ENCODE measurements around the gene XNDC1N. TPM values are rescaled to one million over a fixed set of nuclear protein-coding genes. Genes with fewer than 3 reads are reported as not detected.
A peak's percentile ranks its signal among the peaks of the same experiment; 100 is the strongest.

XNDC1N gene
- total and polyA plus RNA-seq, 8 donors: 2.1 to 6.4 (median 4.2) TPM

GRCh38 chr11:71971680-71972079, 43.3 kb upstream of the XNDC1N start:
- no peak for DNase-seq
- Histone ChIP-seq H3K27me3 (no peaks in the 10 kb centered on the region), H3K4me3 (no peak overlapping the region), H3K9me3 (no peaks in the 10 kb centered on the region), H3K27ac (no peak overlapping the region), H3K36me3 (peaks cover 0 to 8% (median 0%) of the 10 kb centered on the region in 3 donors), H3K4me1 (no peaks in the 10 kb centered on the region)
- FAIRE-seq: no peak
- 94 to 97% methylated on average over 2 of the region's 2 CpGs for WGBS, 2 donors
- TF ChIP-seq, protein P1, sequence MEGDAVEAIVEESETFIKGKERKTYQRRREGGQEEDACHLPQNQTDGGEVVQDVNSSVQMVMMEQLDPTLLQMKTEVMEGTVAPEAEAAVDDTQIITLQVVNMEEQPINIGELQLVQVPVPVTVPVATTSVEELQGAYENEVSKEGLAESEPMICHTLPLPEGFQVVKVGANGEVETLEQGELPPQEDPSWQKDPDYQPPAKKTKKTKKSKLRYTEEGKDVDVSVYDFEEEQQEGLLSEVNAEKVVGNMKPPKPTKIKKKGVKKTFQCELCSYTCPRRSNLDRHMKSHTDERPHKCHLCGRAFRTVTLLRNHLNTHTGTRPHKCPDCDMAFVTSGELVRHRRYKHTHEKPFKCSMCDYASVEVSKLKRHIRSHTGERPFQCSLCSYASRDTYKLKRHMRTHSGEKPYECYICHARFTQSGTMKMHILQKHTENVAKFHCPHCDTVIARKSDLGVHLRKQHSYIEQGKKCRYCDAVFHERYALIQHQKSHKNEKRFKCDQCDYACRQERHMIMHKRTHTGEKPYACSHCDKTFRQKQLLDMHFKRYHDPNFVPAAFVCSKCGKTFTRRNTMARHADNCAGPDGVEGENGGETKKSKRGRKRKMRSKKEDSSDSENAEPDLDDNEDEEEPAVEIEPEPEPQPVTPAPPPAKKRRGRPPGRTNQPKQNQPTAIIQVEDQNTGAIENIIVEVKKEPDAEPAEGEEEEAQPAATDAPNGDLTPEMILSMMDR (IDR thresholded peaks at IDR 0.05): no peak
- ATAC-seq: no peak
- intact Hi-C loops (cut with DNase I): no loop called here

DNA sequence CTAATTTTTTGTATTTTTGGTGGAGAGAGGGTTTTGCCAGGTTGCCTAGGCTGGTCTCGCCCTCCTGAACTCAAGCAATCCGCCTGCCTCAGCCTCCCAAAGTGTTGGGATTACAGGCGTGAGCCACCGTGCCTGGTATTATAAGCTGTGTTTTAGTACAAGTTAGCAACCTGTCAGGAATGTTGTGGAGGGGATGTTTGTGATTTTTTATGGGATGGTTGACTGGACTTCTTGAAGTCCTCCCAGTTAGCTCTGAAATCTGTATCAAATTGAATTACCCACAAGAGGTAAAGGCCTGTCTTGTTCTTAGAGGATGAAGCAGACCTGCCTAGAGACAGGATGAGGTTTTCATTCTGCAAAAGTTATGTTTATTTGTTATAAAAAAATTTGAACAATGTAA, 36.2 kb upstream of the XNDC1N start:
- ATAC-seq (no peak), DNase-seq (no peak), FAIRE-seq (no peak)
- no peak overlapping the region for H3K4me3 ChIP-seq
- TF ChIP-seq, protein P1 (IDR thresholded peaks at IDR 0.05): no peak
- WGBS, 2 donors: 93 to 97% methylated on average over 4 of the region's 4 CpGs
- no peaks in the 10 kb centered on the region for H3K4me1 ChIP-seq
- H3K27ac ChIP-seq: no peak overlapping the region
- no peaks in the 10 kb centered on the region for H3K27me3 ChIP-seq
- H3K9me3 ChIP-seq: no peaks in the 10 kb centered on the region
- intact Hi-C loops (cut with DNase I): no loop called here
- H3K36me3 ChIP-seq: peaks cover 0 to 2% (median 0%) of the 10 kb centered on the region in 3 donors

- H3K36me3 ChIP-seq: no peaks in the 10 kb centered on the region
- TF ChIP-seq, protein P1 (IDR thresholded peaks at IDR 0.05): no peak
- no peak overlapping the region for H3K27ac ChIP-seq
- no peaks in the 10 kb centered on the region for H3K27me3 ChIP-seq
- WGBS, 2 donors: 88 to 93% methylated on average over 8 of the region's 8 CpGs
- FAIRE-seq (no peak), DNase-seq (no peak), ATAC-seq (no peak)
- intact Hi-C loops (cut with DNase I): no loop called here
- no peak overlapping the region for H3K4me3 ChIP-seq
- H3K9me3 ChIP-seq: no peaks in the 10 kb centered on the region
- H3K4me1 ChIP-seq: no peaks in the 10 kb centered on the region
Measured at GRCh38 chr11:71963468-71963867, 35.1 kb upstream of the XNDC1N start.

- TF ChIP-seq, protein P1 (IDR thresholded peaks at IDR 0.05): no peak
- WGBS, 2 donors: 72 to 78% methylated on average over 2 of the region's 2 CpGs
Measured at GRCh38 chr11:71962428-71963038, 34.1 kb upstream of the XNDC1N start.

GRCh38 chr11:71955898-71956456, 27.6 kb upstream of the XNDC1N start:
- no peak for ATAC-seq

More at GRCh38 chr11:71962428-71963038, 34.1 kb upstream of the XNDC1N start:
- DNase-seq (no peak), ATAC-seq (peak in 1 of 4 donors; percentile 27), FAIRE-seq (no peak)
- H3K4me1 ChIP-seq: no peaks in the 10 kb centered on the region
- no peaks in the 10 kb centered on the region for H3K36me3 ChIP-seq
- no peaks in the 10 kb centered on the region for H3K9me3 ChIP-seq
- no peak overlapping the region for H3K4me3 ChIP-seq
- no peak overlapping the region for H3K27ac ChIP-seq
- intact Hi-C loops (cut with DNase I): no loop called here
- H3K27me3 ChIP-seq: no peaks in the 10 kb centered on the region

More at GRCh38 chr11:71955898-71956456, 27.6 kb upstream of the XNDC1N start:
- H3K9me3 ChIP-seq: no peaks in the 10 kb centered on the region
- H3K36me3 ChIP-seq: no peaks in the 10 kb centered on the region
- no peaks in the 10 kb centered on the region for H3K27me3 ChIP-seq
- TF ChIP-seq, protein P1 (IDR thresholded peaks at IDR 0.05): no peak
- H3K4me3 ChIP-seq: no peak overlapping the region
- 28 to 31% methylated on average over 3 of the region's 3 CpGs for WGBS, 2 donors
- peaks cover 0 to 2% (median 0%) of the 10 kb centered on the region in 3 donors for H3K4me1 ChIP-seq
- H3K27ac ChIP-seq: no peak overlapping the region
- DNase-seq (no peak), FAIRE-seq (no peak)
- intact Hi-C loops (cut with DNase I): no loop called here

Measured in pancreas (tissue), 10 donors.